ENCODE measurements around the gene PRR23E.

- no peak for TF ChIP-seq CTCF (conservative IDR thresholded peaks at IDR 0.05; ENCODE audit: low read depth in 2 of 2)
- no peak for TF ChIP-seq EZH2phosphoT487 (IDR thresholded peaks at IDR 0.05; ENCODE audit: unreplicated experiment)
- no peak for TF ChIP-seq ZNF114 (CRISPR knock-in tag; IDR thresholded peaks at IDR 0.05)
- no peak for TF ChIP-seq CREB1 (CRISPR knock-in tag; IDR thresholded peaks at IDR 0.05; ENCODE audit: low read depth)
Measured at GRCh38 chr3:127226457-127226856, 33.5 kb downstream of the PRR23E start.

Measured in GM23338 (cell line).